ENCODE results near the gene FAM3B. TPM values are rescaled to one million over a fixed set of nuclear protein-coding genes. Genes with fewer than 3 reads are reported as not detected.
"Not testable (repeated sequence)": the region's sequence is repeated elsewhere in the genome, so short reads cannot be mapped to it uniquely, and the experiment has no call there.

The FAM3B gene
- total RNA-seq, 1 experiment from 2014 or later = not detected

GRCh38 chr21:41349619-41350390, 33.2 kb downstream of the FAM3B start:
- no peak for DNase-seq (ENCODE audit: low read depth)

GRCh38 chr21:41350436-41351155, 34.0 kb downstream of the FAM3B start:
- DNase-seq (ENCODE audit: low read depth) = no peak

GRCh38 chr21:41357546-41357945, 40.9 kb downstream of the FAM3B start:
- no peak for DNase-seq (ENCODE audit: low read depth)

GRCh38 chr21:41358193-41359166, 41.9 kb downstream of the FAM3B start:
- no peak for DNase-seq (ENCODE audit: low read depth)

GRCh38 chr21:41359286-41359685, 42.7 kb downstream of the FAM3B start:
- no peak for DNase-seq (ENCODE audit: low read depth)

GRCh38 chr21:41359754-41360071, 43.1 kb downstream of the FAM3B start:
- DNase-seq (ENCODE audit: low read depth) = not testable (repeated sequence)

GRCh38 chr21:41360072-41360821, 43.6 kb downstream of the FAM3B start:
- DNase-seq (ENCODE audit: low read depth) = no peak

GRCh38 chr21:41361053-41361785, 44.6 kb downstream of the FAM3B start:
- no peak for DNase-seq (ENCODE audit: low read depth)

GRCh38 chr21:41361786-41362604, 45.4 kb downstream of the FAM3B start, which contains the start of gene MX2:
Gene MX2, plus strand, starts transcription at chr21:41362027. Its CDS starts 14,880 bp downstream, at chr21:41376907.
- peak; percentile 89 for DNase-seq (ENCODE audit: low read depth)

- no peak for DNase-seq (ENCODE audit: low read depth)
Observed at GRCh38 chr21:41362605-41363369, 46.2 kb downstream of the FAM3B start.

GRCh38 chr21:41363370-41364270, 47.0 kb downstream of the FAM3B start:
- no peak for DNase-seq (ENCODE audit: low read depth)

- DNase-seq (ENCODE audit: low read depth) = no peak
Observed at GRCh38 chr21:41364308-41364707, 47.7 kb downstream of the FAM3B start.

- DNase-seq (ENCODE audit: low read depth) = no peak
Observed at GRCh38 chr21:41365377-41366107, 48.9 kb downstream of the FAM3B start.

GRCh38 chr21:41366522-41367151, 50.0 kb downstream of the FAM3B start:
- peak; percentile 91 for DNase-seq (ENCODE audit: low read depth)

GRCh38 chr21:41367301-41367944, 50.8 kb downstream of the FAM3B start:
- DNase-seq (ENCODE audit: low read depth) = no peak
